ENCODE measurements around the gene SND1.

GRCh38 chr7:127618042-127618441 lies 34.0 kb upstream of the SND1 start, which contains the start of gene PAX4:
- no peak for TF ChIP-seq POLR2A (IDR thresholded peaks at IDR 0.05)
- no peak for TF ChIP-seq CTCF (IDR thresholded peaks at IDR 0.05)
- TF ChIP-seq POLR2AphosphoS5 (IDR thresholded peaks at IDR 0.05; ENCODE audit: insufficient read depth in 1 of 2, low read depth in 1 of 2), result no peak

Measured in vagina (tissue), 2 donors.